ENCODE measurements around the gene CARMIL1. TPM values are rescaled to one million over a fixed set of nuclear protein-coding genes. Genes with fewer than 3 reads are reported as not detected.

The CARMIL1 gene
- total and polyA plus RNA-seq, 2 of the 8 experiments (the other 6 are each of a cell fraction or from before 2014, with no cell fraction given): 20.3 to 40.4 TPM

GRCh38 chr6:25249133-25249532, 30.0 kb upstream of the CARMIL1 start:
- H3K18ac ChIP-seq (ENCODE audit: extremely low read depth, low read length): no peak overlapping the region
- no peak overlapping the region for H2BK15ac ChIP-seq (ENCODE audit: low read length)
- no peak overlapping the region for H2BK20ac ChIP-seq (ENCODE audit: low read length)
- no peak overlapping the region for H2BK5ac ChIP-seq (ENCODE audit: low read depth, low read length)
- no peak for FAIRE-seq
- H2BK12ac ChIP-seq (ENCODE audit: low read depth, low read length): no peak overlapping the region
- no peak overlapping the region for H3K14ac ChIP-seq (ENCODE audit: insufficient read length)
- no peaks in the 10 kb centered on the region for H4K20me1 ChIP-seq (replicated peaks in 1 of 2; ENCODE audit: control insufficient read depth in 1 of 2, insufficient read depth in 2 of 2, low read length in 2 of 2)
- no peaks in the 10 kb centered on the region for H3K4me1 ChIP-seq (replicated peaks in 1 of 4; ENCODE audit: control insufficient read depth in 3 of 4, insufficient read depth in 4 of 4, low read length in 3 of 4)
- H3K4me2 ChIP-seq (ENCODE audit: insufficient read depth in 1 of 2, low read depth in 2 of 2, low read length in 2 of 2): no peak overlapping the region
- H3K4me3 ChIP-seq (ENCODE audit: extremely low read depth in 1 of 4, insufficient read depth in 2 of 4, low read depth in 3 of 4, low read length in 4 of 4): no peak overlapping the region
- no peak overlapping the region for H3K56ac ChIP-seq (replicated peaks; ENCODE audit: insufficient read length, low read depth, low read length)
- H2BK120ac ChIP-seq (replicated peaks; ENCODE audit: low read depth, low read length): no peak overlapping the region
- H3K27me3 ChIP-seq (replicated peaks in 1 of 4; ENCODE audit: control insufficient read depth in 3 of 4, extremely low read depth in 1 of 4, insufficient read depth in 3 of 4, low read length in 3 of 4): no peaks in the 10 kb centered on the region
- ChIA-PET CTCF (ENCODE audit: partially characterized antibody) (interaction anchor here (1.5 to 2.4 kb wide), 2 partner anchors 17 to 26 kb away, joined by 6 to 11 read pairs; no protein-coding TSS in a partner anchor), POLR2A (ENCODE audit: partially characterized antibody) (no interaction called here)
- no peak overlapping the region for H4K5ac ChIP-seq (ENCODE audit: insufficient read length, low read depth, low read length)
- H3K36me3 ChIP-seq (ENCODE audit: control insufficient read depth in 2 of 4, insufficient read depth in 4 of 4, low read length in 3 of 4): no peaks in the 10 kb centered on the region
- no peak overlapping the region for H2AK5ac ChIP-seq (ENCODE audit: low read depth, low read length)
- whole genome bisulfite sequencing, 2 experiments (ENCODE audit: extremely low coverage in 1 of 2, insufficient coverage in 1 of 2, insufficient read length in 1 of 2, insufficient replicate concordance in 2 of 2, low coverage in 1 of 2, low lambda C conversion rate in 2 of 2, missing lambda C conversion rate in 1 of 2): 86% methylated on average over 1 of the region's 1 CpG; no CpG with 5 or more reads in 1 of the 2 experiments
- no peak overlapping the region for H3K23ac ChIP-seq (ENCODE audit: insufficient read length)
- no peak overlapping the region for H3K4ac ChIP-seq (replicated peaks; ENCODE audit: insufficient read length, low read depth, low read length)
- no peak overlapping the region for H3K27ac ChIP-seq (ENCODE audit: low read depth, low read length)
- TF ChIP-seq E2F6 (IDR thresholded peaks at IDR 0.05): no peak
- TF ChIP-seq EP300 (IDR thresholded peaks at IDR 0.05; ENCODE audit: borderline replicate concordance in 1 of 2, low read depth in 2 of 2, low read length in 2 of 2): no peak
- no peak for TF ChIP-seq MAX (IDR thresholded peaks at IDR 0.05)
- TF ChIP-seq CTBP2 (IDR thresholded peaks at IDR 0.05; ENCODE audit: borderline replicate concordance, insufficient read depth, insufficient read length, low read length): no peak
- TF ChIP-seq CHD2 (IDR thresholded peaks at IDR 0.05; ENCODE audit: low read length): no peak
- TF ChIP-seq TCF12 (IDR thresholded peaks at IDR 0.05; ENCODE audit: low read depth, low read length): no peak
- TF ChIP-seq POU5F1 (IDR thresholded peaks at IDR 0.05; ENCODE audit: low read depth, low read length): no peak
- no peak for TF ChIP-seq KDM1A (IDR thresholded peaks at IDR 0.05; ENCODE audit: borderline replicate concordance, low read length)
- TF ChIP-seq TEAD4 (IDR thresholded peaks at IDR 0.05; ENCODE audit: low read depth, low read length): no peak
- no peak for TF ChIP-seq SP2 (IDR thresholded peaks at IDR 0.05; ENCODE audit: low read length)
- TF ChIP-seq YY1 (IDR thresholded peaks at IDR 0.05; ENCODE audit: low read depth, low read length): no peak
- TF ChIP-seq KDM5A (IDR thresholded peaks at IDR 0.05; ENCODE audit: low read length): no peak
- no peak for TF ChIP-seq SIRT6 (IDR thresholded peaks at IDR 0.05; ENCODE audit: low read length)
- no peak for TF ChIP-seq GTF2F1 (IDR thresholded peaks at IDR 0.05; ENCODE audit: borderline replicate concordance, low read depth, low read length)
- DNase-seq (ENCODE audit: low read depth in 1 of 2, low spot score in 2 of 2): no peak
- H3K9ac ChIP-seq (replicated peaks in 1 of 4; ENCODE audit: extremely low read depth in 1 of 4, low read depth in 3 of 4, low read length in 3 of 4): no peak overlapping the region
- H3K9me3 ChIP-seq (ENCODE audit: insufficient read depth in 2 of 2, low read depth in 1 of 2, low read length in 1 of 2): no peaks in the 10 kb centered on the region
- no peak overlapping the region for H4K91ac ChIP-seq (replicated peaks; ENCODE audit: insufficient read length, low read length)
- no peaks in the 10 kb centered on the region for H3K79me2 ChIP-seq (ENCODE audit: control insufficient read depth in 1 of 2, insufficient read depth in 2 of 2, low read length in 2 of 2)
- no peaks in the 10 kb centered on the region for H3K79me1 ChIP-seq (ENCODE audit: low read depth, low read length)
- H2AFZ ChIP-seq (ENCODE audit: low read length): no peak overlapping the region
- no peaks in the 10 kb centered on the region for H3K23me2 ChIP-seq (ENCODE audit: low read depth, low read length)
- no peak overlapping the region for H4K8ac ChIP-seq (ENCODE audit: extremely low read depth, insufficient read depth, low read length)

All from H1 (cell line).